Endothelial cell of umbilical vein (primary cell): Measurements from ENCODE around the gene TNFRSF14.

ENCODE experiments used
- CTCF ChIP-seq, 2 donors: IDR thresholded peaks; 1 replicate in 1 of 2; 2 replicates in 1 of 2; pipeline ENCODE4 v1.5.1; 2011; ENCODE audit warnings: low read length in 2 of 2, mild to moderate bottlenecking in 2 of 2, moderate library complexity in 2 of 2, control low read depth in 1 of 2, inconsistent platforms in 1 of 2, low read depth in 1 of 2; ENCODE audit not compliant: insufficient read depth in 1 of 2; ENCODE audit errors: extremely low read depth in 1 of 2
- FOS ChIP-seq: IDR thresholded peaks from 2 replicates; pipeline ENCODE4 v1.6.1; 2011; ENCODE audit warnings: mild to moderate bottlenecking, low read length, moderate library complexity, borderline replicate concordance; ENCODE audit not compliant: insufficient read depth

DNA sequence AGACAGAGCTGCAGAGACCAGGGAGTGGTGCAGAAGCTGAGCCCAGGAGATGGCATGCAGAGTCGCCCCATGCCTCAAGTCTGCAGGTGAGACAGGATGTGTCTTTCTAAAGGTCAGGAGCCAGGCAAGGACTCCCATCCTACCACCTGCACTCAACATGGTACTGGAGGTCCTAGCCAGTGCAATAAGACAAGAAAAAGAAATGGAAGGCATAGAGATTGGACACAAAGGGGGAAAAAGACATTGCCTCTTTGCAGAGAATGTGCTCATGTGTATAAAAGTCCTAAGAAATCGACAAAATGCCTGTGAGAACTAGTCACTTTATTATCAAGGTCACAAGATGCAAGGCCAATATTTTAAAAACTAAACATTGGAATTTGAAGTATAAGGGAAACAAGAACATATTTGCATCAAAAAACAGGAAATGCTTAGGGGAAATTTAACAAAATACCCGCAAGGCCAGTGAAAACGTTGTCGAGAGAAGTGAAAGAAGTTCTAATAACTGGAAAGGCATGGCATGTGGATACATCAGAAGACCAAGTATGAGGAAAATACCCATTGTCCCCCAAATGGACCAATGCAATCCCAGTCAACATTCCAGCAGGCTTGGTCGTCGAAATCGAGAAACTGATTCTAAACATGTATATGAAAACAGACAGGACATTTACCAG, 17.2 kb downstream of the TNFRSF14 start:
- TF ChIP-seq FOS (no peak), CTCF (IDR thresholded peaks at IDR 0.05; ENCODE audit: extremely low read depth in 1 of 2, insufficient read depth in 1 of 2, low read depth in 1 of 2, low read length in 2 of 2) (no peak)
